Measurements from ENCODE around the gene WRNIP1. TPM values are rescaled to one million over a fixed set of nuclear protein-coding genes. Genes with fewer than 3 reads are reported as not detected.

WRNIP1 gene
- total and polyA plus RNA-seq, 2 of the 13 experiments (the other 11 are each of a cell fraction or from before 2014, with no cell fraction given): 77.7 to 90.3 TPM

DNA sequence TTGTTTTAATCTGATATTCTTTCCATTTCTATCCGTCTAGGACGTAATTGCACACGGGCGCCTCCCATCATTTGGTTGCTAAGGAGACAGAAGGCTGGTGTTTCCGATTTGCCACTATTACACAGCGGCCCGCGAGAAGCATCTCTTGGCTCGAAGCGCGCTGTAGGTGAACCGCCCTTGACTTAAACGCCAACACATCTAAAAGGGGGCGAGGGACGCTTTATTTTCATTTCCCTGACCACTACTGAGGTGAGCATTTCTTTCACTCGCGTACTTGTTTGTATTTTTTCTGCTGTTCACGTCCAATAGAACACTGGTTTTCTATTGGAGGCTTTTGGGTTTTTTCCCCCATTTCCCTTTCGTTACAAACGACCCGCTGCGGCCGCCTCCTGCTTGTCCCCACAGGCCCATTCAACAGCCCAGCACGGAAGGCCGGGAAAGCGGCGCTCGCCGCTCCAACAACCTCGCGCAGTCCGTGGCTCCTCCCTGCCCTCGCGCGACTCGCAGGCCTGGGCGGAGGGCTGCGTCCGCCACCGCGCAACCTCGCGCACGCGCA, 505 bp upstream of the WRNIP1 start (continued):
- TF ChIP-seq, protein P1, sequence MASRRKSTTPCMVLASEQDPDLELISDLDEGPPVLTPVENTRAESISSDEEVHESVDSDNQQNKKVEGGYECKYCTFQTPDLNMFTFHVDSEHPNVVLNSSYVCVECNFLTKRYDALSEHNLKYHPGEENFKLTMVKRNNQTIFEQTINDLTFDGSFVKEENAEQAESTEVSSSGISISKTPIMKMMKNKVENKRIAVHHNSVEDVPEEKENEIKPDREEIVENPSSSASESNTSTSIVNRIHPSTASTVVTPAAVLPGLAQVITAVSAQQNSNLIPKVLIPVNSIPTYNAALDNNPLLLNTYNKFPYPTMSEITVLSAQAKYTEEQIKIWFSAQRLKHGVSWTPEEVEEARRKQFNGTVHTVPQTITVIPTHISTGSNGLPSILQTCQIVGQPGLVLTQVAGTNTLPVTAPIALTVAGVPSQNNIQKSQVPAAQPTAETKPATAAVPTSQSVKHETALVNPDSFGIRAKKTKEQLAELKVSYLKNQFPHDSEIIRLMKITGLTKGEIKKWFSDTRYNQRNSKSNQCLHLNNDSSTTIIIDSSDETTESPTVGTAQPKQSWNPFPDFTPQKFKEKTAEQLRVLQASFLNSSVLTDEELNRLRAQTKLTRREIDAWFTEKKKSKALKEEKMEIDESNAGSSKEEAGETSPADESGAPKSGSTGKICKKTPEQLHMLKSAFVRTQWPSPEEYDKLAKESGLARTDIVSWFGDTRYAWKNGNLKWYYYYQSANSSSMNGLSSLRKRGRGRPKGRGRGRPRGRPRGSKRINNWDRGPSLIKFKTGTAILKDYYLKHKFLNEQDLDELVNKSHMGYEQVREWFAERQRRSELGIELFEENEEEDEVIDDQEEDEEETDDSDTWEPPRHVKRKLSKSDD (CRISPR knock-in tag; IDR thresholded peaks at IDR 0.05; ENCODE audit: low read depth): no peak; the same call in 1 of the 2 replicates
- TF ChIP-seq FIP1L1 (IDR thresholded peaks at IDR 0.05; ENCODE audit: borderline replicate concordance, insufficient read depth, low read depth, low read length) (no peak), ZSCAN20 (CRISPR knock-in tag; IDR thresholded peaks at IDR 0.05; ENCODE audit: borderline replicate concordance) (no peak), KLF6 (CRISPR knock-in tag; IDR thresholded peaks at IDR 0.05) (no peak; the same call in none of the 2 replicates), JUND (CRISPR knock-in tag; IDR thresholded peaks at IDR 0.05) (no peak), ZNF20 (CRISPR knock-in tag; IDR thresholded peaks at IDR 0.05) (no peak), ETV6 (CRISPR knock-in tag; conservative IDR thresholded peaks at IDR 0.05) (no peak), ZNF761 (CRISPR knock-in tag; conservative IDR thresholded peaks at IDR 0.05) (no peak), ATRX (CRISPR knock-in tag; IDR thresholded peaks at IDR 0.05; ENCODE audit: borderline replicate concordance) (no peak)
- TF ChIP-seq, protein P2, sequence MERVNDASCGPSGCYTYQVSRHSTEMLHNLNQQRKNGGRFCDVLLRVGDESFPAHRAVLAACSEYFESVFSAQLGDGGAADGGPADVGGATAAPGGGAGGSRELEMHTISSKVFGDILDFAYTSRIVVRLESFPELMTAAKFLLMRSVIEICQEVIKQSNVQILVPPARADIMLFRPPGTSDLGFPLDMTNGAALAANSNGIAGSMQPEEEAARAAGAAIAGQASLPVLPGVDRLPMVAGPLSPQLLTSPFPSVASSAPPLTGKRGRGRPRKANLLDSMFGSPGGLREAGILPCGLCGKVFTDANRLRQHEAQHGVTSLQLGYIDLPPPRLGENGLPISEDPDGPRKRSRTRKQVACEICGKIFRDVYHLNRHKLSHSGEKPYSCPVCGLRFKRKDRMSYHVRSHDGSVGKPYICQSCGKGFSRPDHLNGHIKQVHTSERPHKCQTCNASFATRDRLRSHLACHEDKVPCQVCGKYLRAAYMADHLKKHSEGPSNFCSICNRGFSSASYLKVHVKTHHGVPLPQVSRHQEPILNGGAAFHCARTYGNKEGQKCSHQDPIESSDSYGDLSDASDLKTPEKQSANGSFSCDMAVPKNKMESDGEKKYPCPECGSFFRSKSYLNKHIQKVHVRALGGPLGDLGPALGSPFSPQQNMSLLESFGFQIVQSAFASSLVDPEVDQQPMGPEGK (CRISPR knock-in tag; IDR thresholded peaks at IDR 0.05): no peak
- TF ChIP-seq, protein P3, sequence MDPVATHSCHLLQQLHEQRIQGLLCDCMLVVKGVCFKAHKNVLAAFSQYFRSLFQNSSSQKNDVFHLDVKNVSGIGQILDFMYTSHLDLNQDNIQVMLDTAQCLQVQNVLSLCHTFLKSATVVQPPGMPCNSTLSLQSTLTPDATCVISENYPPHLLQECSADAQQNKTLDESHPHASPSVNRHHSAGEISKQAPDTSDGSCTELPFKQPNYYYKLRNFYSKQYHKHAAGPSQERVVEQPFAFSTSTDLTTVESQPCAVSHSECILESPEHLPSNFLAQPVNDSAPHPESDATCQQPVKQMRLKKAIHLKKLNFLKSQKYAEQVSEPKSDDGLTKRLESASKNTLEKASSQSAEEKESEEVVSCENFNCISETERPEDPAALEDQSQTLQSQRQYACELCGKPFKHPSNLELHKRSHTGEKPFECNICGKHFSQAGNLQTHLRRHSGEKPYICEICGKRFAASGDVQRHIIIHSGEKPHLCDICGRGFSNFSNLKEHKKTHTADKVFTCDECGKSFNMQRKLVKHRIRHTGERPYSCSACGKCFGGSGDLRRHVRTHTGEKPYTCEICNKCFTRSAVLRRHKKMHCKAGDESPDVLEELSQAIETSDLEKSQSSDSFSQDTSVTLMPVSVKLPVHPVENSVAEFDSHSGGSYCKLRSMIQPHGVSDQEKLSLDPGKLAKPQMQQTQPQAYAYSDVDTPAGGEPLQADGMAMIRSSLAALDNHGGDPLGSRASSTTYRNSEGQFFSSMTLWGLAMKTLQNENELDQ (CRISPR knock-in tag; IDR thresholded peaks at IDR 0.05; ENCODE audit: borderline replicate concordance): no peak
- TF ChIP-seq, protein P4, sequence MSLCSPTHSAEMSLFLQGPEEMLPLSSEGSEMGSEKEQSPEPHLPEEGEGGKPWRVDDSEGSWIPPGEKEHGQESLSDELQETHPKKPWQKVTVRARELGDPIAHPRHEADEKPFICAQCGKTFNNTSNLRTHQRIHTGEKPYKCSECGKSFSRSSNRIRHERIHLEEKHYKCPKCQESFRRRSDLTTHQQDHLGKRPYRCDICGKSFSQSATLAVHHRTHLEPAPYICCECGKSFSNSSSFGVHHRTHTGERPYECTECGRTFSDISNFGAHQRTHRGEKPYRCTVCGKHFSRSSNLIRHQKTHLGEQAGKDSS (CRISPR knock-in tag; IDR thresholded peaks at IDR 0.05; ENCODE audit: borderline replicate concordance, low read depth): no peak

Measured in HepG2 (cell line).